K562 (cell line): Measurements from ENCODE around the gene PNRC1. TPM values are rescaled to one million over a fixed set of nuclear protein-coding genes. Genes with fewer than 3 reads are reported as not detected.
A peak's percentile ranks its signal among the peaks of the same experiment; 100 is the strongest.

Experiments
- ELF4 ChIP-seq: fragments of 450-650 bp; formaldehyde crosslinking; IDR thresholded peaks from 2 replicates; pipeline ENCODE4 v1.4.0; 2022; ENCODE audit warnings: missing genetic modification characterization
- FOXJ2 ChIP-seq: fragments of 200-800 bp; sonication (Bioruptor generic); IDR thresholded peaks from 2 replicates; pipeline ENCODE4 v1.6.1; 2016; ENCODE audit warnings: missing genetic modification characterization, missing compliant biosample characterization
- MGA ChIP-seq: fragments of 450-650 bp; IDR thresholded peaks from 2 replicates; pipeline ENCODE4 v1.6.1; 2016; ENCODE audit warnings: mild to moderate bottlenecking, moderate library complexity
- MTA3 ChIP-seq: fragments of 450-650 bp; formaldehyde crosslinking; IDR thresholded peaks from 2 replicates; pipeline ENCODE4 v1.6.1; 2017; ENCODE audit warnings: mild to moderate bottlenecking, borderline replicate concordance
- PRMT5 ChIP-seq: sonication (generic); formaldehyde crosslinking; IDR thresholded peaks from 2 replicates; pipeline ENCODE4 v1.5.0; 2020; ENCODE audit warnings: missing genetic modification reagents
- PTRF ChIP-seq: fragments of 450-650 bp; IDR thresholded peaks from 2 replicates; pipeline ENCODE4 v1.6.1; 2016; ENCODE audit warnings: mild to moderate bottlenecking, missing genetic modification characterization, missing compliant biosample characterization
- RFX1 ChIP-seq: fragments of 450-650 bp; IDR thresholded peaks from 2 replicates; pipeline ENCODE4 v1.6.1; 2016; ENCODE audit warnings: mild to moderate bottlenecking, moderate library complexity
- RNF2 ChIP-seq: sonication (generic); IDR thresholded peaks from 2 replicates; pipeline ENCODE4 v1.6.1; 2016
- SIN3B ChIP-seq: fragments of 450-650 bp; IDR thresholded peaks from 2 replicates; pipeline ENCODE4 v1.6.1; 2017; ENCODE audit warnings: low read depth, mild to moderate bottlenecking, moderate library complexity
- ZNF41 ChIP-seq: fragments of 250-450 bp; sonication (Bioruptor Pico); conservative IDR thresholded peaks from 2 replicates; pipeline ENCODE4 v1.4.0; 2020; ENCODE audit warnings: mild to moderate bottlenecking
- ZNF830 ChIP-seq: fragments of 250-450 bp; sonication (Bioruptor Pico); IDR thresholded peaks from 2 replicates; pipeline ENCODE4 v1.5.0; 2021; ENCODE audit warnings: mild to moderate bottlenecking
- polyA plus RNA-seq, 8 experiments: library from polyadenylated mRNA; depleted of rRNA in 4 of 8; stranded (reverse) in 5 of 8; unstranded in 3 of 8; fragments of >200 nt; fragmentation: Nextera tagmentation in 2 of 8; fragmentation: Illumina TruSeq in 1 of 8; extraction: Ambion mirVana in 2 of 8; extraction: Trizol in 1 of 8; gene quantifications; 2 replicates each; pipeline versions ENCODE4 v1.2.1 to v1.2.3, GENCODE V29; 2011 to 2014; ENCODE audit warnings: inconsistent platforms in 1 of 8, missing spikeins in 1 of 8
- total RNA-seq, 7 experiments: library from RNA; depleted of rRNA in 6 of 7; stranded (reverse); fragments of >200 nt in 6 of 7; fragmentation: Illumina TruSeq in 2 of 7; extraction: Trizol in 2 of 7; gene quantifications; 2 replicates each; pipeline versions ENCODE4 v1.2.1 to v1.2.3, GENCODE V29; 2011 to 2021; ENCODE audit warnings: low replicate concordance in 1 of 7
- TF ChIP-seq, protein P1 (sequence below): sonication (generic); formaldehyde crosslinking; IDR thresholded peaks from 2 replicates; pipeline ENCODE4 v1.4.0; 2020; ENCODE audit warnings: mild to moderate bottlenecking, missing genetic modification reagents
- TF ChIP-seq, protein P2 (sequence below): sonication (generic); formaldehyde crosslinking; IDR thresholded peaks from 2 replicates; pipeline ENCODE4 v1.8.0; 2022; ENCODE audit warnings: missing genetic modification reagents, mild to moderate bottlenecking, moderate library complexity, borderline replicate concordance

The PNRC1 gene
- total and polyA plus RNA-seq, 9 of the 15 experiments (the other 6 are each of a cell fraction or from before 2014, with no cell fraction given), result 1.2 to 10.8 (median 6.5) TPM

DNA sequence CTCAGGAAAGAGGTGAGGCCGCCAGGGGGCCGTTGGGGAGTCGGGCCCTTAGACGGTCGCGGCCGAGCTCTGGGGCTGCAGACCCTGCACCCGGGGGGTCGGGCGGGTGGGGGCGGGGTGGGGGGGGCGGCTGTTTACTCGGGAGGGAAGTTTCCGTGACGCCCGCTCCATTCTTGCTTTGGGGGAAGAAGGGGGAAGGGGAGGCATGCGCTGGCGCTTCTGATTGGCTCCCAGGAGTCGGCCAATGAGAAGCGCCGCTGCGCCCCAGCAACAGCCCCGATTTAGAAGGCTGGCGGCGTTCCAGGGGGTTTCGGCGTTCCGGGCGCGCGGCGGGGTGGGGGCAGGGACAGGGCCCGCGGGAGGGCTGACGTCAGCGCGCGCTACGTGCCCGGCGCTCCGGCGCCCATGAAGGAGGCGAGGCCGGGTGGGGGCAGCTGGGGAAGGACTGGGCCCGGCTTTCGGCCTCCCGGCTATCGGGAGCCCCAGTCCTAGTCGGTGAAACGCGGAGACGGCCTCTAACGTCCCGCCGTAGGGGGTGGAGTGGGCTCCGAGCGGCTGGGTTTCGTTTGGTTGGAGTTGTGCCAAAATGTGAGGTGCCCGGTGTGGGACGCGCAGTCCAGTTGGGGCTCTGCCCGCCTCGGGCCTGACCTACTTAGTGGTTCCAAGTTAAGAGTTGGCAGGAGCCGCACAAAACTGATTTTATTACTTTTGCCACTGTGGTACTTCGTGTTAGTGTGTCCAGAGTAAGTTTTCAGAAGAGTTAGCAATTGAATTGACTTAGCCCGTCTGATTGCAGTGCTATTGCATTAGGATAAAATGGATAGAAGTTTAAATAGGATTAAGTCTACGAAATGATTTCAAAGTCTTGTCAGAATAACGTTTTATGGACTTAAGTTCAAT is 1.1 kb downstream of the PNRC1 start (continued):
- TF ChIP-seq ZNF830 (CRISPR knock-in tag), result 0 out of 2 replicates have a peak, but pooled peaks have one; percentile 56
- TF ChIP-seq MGA, result peak; percentile 23; the same call in 1 of the 2 replicates
- TF ChIP-seq RNF2, result peak; percentile 51
- peak; percentile 84 for TF ChIP-seq FOXJ2
- no peak for TF ChIP-seq PRMT5 (CRISPR knock-in tag)
- TF ChIP-seq SIN3B, result no peak
- TF ChIP-seq, protein P1, sequence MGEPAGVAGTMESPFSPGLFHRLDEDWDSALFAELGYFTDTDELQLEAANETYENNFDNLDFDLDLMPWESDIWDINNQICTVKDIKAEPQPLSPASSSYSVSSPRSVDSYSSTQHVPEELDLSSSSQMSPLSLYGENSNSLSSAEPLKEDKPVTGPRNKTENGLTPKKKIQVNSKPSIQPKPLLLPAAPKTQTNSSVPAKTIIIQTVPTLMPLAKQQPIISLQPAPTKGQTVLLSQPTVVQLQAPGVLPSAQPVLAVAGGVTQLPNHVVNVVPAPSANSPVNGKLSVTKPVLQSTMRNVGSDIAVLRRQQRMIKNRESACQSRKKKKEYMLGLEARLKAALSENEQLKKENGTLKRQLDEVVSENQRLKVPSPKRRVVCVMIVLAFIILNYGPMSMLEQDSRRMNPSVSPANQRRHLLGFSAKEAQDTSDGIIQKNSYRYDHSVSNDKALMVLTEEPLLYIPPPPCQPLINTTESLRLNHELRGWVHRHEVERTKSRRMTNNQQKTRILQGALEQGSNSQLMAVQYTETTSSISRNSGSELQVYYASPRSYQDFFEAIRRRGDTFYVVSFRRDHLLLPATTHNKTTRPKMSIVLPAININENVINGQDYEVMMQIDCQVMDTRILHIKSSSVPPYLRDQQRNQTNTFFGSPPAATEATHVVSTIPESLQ (CRISPR knock-in tag), result peak; percentile 49; the same call in 1 of the 2 replicates
- TF ChIP-seq, protein P2, sequence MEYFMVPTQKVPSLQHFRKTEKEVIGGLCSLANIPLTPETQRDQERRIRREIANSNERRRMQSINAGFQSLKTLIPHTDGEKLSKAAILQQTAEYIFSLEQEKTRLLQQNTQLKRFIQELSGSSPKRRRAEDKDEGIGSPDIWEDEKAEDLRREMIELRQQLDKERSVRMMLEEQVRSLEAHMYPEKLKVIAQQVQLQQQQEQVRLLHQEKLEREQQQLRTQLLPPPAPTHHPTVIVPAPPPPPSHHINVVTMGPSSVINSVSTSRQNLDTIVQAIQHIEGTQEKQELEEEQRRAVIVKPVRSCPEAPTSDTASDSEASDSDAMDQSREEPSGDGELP (CRISPR knock-in tag), result peak; percentile 76; the same call in 1 of the 2 replicates
- TF ChIP-seq ZNF41 (CRISPR knock-in tag), result 0 out of 2 replicates have a peak, but pooled peaks have one; percentile 13
- no peak for TF ChIP-seq PTRF (tag)
- TF ChIP-seq RFX1, result no peak
- peak; percentile 78; the same call in 1 of the 2 replicates for TF ChIP-seq MTA3
- TF ChIP-seq ELF4 (CRISPR knock-in tag), result 0 out of 2 replicates have a peak, but pooled peaks have one; percentile 16
